HepG2 (cell line): Measurements from ENCODE around the gene AIF1. TPM values are rescaled to one million over a fixed set of nuclear protein-coding genes. Genes with fewer than 3 reads are reported as not detected.

Experiments
- AHDC1 ChIP-seq: sonication (generic); formaldehyde crosslinking; IDR thresholded peaks from 2 replicates; pipeline ENCODE4 v1.5.1; 2020; ENCODE audit warnings: mild to moderate bottlenecking, missing genetic modification reagents, borderline replicate concordance
- CEBPG ChIP-seq: IDR thresholded peaks from 2 replicates; pipeline ENCODE4 v1.6.1; 2016
- DNMT1 ChIP-seq: sonication (generic); formaldehyde crosslinking; IDR thresholded peaks from 2 replicates; pipeline ENCODE4 v1.5.1; 2020; ENCODE audit warnings: mild to moderate bottlenecking, missing genetic modification reagents
- MXI1 ChIP-seq: IDR thresholded peaks from 3 replicates; pipeline ENCODE4 v1.6.1; 2012; ENCODE audit warnings: low read depth, low read length, inconsistent platforms, borderline replicate concordance
- SETDB1 ChIP-seq: sonication (generic); formaldehyde crosslinking; IDR thresholded peaks from 2 replicates; pipeline ENCODE4 v1.5.1; 2020; ENCODE audit warnings: missing genetic modification reagents, mild to moderate bottlenecking, borderline replicate concordance
- TARDBP ChIP-seq: sonication (generic); formaldehyde crosslinking; IDR thresholded peaks from 2 replicates; pipeline ENCODE4 v1.8.0; 2022; ENCODE audit warnings: mild to moderate bottlenecking, missing genetic modification reagents
- ZNF12 ChIP-seq: sonication (generic); formaldehyde crosslinking; IDR thresholded peaks from 2 replicates; pipeline ENCODE4 v1.5.0; 2020; ENCODE audit warnings: missing genetic modification reagents
- ZNF160 ChIP-seq: sonication (generic); formaldehyde crosslinking; IDR thresholded peaks from 2 replicates; pipeline ENCODE4 v1.8.0; 2022; ENCODE audit warnings: mild to moderate bottlenecking, inconsistent platforms, missing genetic modification reagents
- ZNF230 ChIP-seq: sonication (generic); formaldehyde crosslinking; IDR thresholded peaks from 2 replicates; pipeline ENCODE4 v1.4.0; 2020; ENCODE audit warnings: mild to moderate bottlenecking, missing genetic modification reagents
- ZNF24 ChIP-seq: fragments of 450-650 bp; IDR thresholded peaks from 2 replicates; pipeline ENCODE4 v1.6.1; 2017; ENCODE audit warnings: antibody characterized with exemption, mild to moderate bottlenecking
- ZNF451 ChIP-seq: sonication (generic); formaldehyde crosslinking; IDR thresholded peaks from 2 replicates; pipeline ENCODE4 v1.5.0; 2020; ENCODE audit warnings: mild to moderate bottlenecking, missing genetic modification reagents
- ZNF768 ChIP-seq: sonication (generic); formaldehyde crosslinking; IDR thresholded peaks from 2 replicates; pipeline ENCODE4 v1.4.0; 2020; ENCODE audit warnings: missing genetic modification reagents
- ZNF850 ChIP-seq: sonication (generic); formaldehyde crosslinking; conservative IDR thresholded peaks from 2 replicates; pipeline ENCODE4 v1.9.0; 2021; ENCODE audit warnings: mild to moderate bottlenecking, missing genetic modification reagents
- ZNF883 ChIP-seq: sonication (generic); formaldehyde crosslinking; IDR thresholded peaks from 2 replicates; pipeline ENCODE4 v1.5.1; 2020; ENCODE audit warnings: mild to moderate bottlenecking, missing genetic modification reagents; ENCODE audit errors: not compliant biosample characterization
- ZNF891 ChIP-seq: sonication (generic); formaldehyde crosslinking; IDR thresholded peaks from 2 replicates; pipeline ENCODE4 v1.5.0; 2020; ENCODE audit warnings: mild to moderate bottlenecking, missing genetic modification reagents
- ZSCAN12 ChIP-seq: sonication (generic); formaldehyde crosslinking; IDR thresholded peaks from 2 replicates; pipeline ENCODE4 v1.9.0; 2021; ENCODE audit warnings: mild to moderate bottlenecking, missing genetic modification reagents
- polyA plus RNA-seq, 8 experiments: library from polyadenylated mRNA; depleted of rRNA in 3 of 8; stranded (reverse) in 7 of 8; unstranded in 1 of 8; fragments of >200 nt; fragmentation: Illumina TruSeq in 4 of 8; extraction: Trizol in 4 of 8; gene quantifications; 2 replicates each; pipeline versions ENCODE4 v1.2.1 to v1.2.3, GENCODE V29; 2011 to 2016; ENCODE audit warnings: low read depth in 4 of 8, missing spikeins in 1 of 8, mixed read lengths in 1 of 8; ENCODE audit not compliant: insufficient read depth in 1 of 8
- total RNA-seq, 5 experiments: library from RNA; depleted of rRNA; stranded (reverse); fragments of >200 nt; fragmentation: Illumina TruSeq; extraction: Trizol; gene quantifications; 2 replicates each; pipeline ENCODE4 v1.2.3, GENCODE V29; 2016; ENCODE audit warnings: low read depth in 1 of 5
- TF ChIP-seq, protein P1 (sequence below): sonication (generic); formaldehyde crosslinking; IDR thresholded peaks from 2 replicates; pipeline ENCODE4 v1.4.0; 2020; ENCODE audit warnings: mild to moderate bottlenecking, low read depth, missing genetic modification reagents
- TF ChIP-seq, protein P2 (sequence below): sonication (generic); formaldehyde crosslinking; IDR thresholded peaks from 2 replicates; pipeline ENCODE4 v1.4.0; 2020; ENCODE audit warnings: mild to moderate bottlenecking, missing genetic modification reagents

Gene AIF1
- total and polyA plus RNA-seq, 2 of the 13 experiments (the other 11 are each of a cell fraction or from before 2014, with no cell fraction given), result 1.5 TPM; not detected in 1

GRCh38 chr6:31580807-31581433, 34.1 kb upstream of the AIF1 start (continued):
- TF ChIP-seq, protein P1, sequence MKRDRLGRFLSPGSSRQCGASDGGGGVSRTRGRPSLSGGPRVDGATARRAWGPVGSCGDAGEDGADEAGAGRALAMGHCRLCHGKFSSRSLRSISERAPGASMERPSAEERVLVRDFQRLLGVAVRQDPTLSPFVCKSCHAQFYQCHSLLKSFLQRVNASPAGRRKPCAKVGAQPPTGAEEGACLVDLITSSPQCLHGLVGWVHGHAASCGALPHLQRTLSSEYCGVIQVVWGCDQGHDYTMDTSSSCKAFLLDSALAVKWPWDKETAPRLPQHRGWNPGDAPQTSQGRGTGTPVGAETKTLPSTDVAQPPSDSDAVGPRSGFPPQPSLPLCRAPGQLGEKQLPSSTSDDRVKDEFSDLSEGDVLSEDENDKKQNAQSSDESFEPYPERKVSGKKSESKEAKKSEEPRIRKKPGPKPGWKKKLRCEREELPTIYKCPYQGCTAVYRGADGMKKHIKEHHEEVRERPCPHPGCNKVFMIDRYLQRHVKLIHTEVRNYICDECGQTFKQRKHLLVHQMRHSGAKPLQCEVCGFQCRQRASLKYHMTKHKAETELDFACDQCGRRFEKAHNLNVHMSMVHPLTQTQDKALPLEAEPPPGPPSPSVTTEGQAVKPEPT, result no peak
- TF ChIP-seq ZNF768 (CRISPR knock-in tag), result peak; percentile 78
- no peak for TF ChIP-seq ZNF24
- no peak for TF ChIP-seq ZNF12 (CRISPR knock-in tag)
- TF ChIP-seq, protein P2, sequence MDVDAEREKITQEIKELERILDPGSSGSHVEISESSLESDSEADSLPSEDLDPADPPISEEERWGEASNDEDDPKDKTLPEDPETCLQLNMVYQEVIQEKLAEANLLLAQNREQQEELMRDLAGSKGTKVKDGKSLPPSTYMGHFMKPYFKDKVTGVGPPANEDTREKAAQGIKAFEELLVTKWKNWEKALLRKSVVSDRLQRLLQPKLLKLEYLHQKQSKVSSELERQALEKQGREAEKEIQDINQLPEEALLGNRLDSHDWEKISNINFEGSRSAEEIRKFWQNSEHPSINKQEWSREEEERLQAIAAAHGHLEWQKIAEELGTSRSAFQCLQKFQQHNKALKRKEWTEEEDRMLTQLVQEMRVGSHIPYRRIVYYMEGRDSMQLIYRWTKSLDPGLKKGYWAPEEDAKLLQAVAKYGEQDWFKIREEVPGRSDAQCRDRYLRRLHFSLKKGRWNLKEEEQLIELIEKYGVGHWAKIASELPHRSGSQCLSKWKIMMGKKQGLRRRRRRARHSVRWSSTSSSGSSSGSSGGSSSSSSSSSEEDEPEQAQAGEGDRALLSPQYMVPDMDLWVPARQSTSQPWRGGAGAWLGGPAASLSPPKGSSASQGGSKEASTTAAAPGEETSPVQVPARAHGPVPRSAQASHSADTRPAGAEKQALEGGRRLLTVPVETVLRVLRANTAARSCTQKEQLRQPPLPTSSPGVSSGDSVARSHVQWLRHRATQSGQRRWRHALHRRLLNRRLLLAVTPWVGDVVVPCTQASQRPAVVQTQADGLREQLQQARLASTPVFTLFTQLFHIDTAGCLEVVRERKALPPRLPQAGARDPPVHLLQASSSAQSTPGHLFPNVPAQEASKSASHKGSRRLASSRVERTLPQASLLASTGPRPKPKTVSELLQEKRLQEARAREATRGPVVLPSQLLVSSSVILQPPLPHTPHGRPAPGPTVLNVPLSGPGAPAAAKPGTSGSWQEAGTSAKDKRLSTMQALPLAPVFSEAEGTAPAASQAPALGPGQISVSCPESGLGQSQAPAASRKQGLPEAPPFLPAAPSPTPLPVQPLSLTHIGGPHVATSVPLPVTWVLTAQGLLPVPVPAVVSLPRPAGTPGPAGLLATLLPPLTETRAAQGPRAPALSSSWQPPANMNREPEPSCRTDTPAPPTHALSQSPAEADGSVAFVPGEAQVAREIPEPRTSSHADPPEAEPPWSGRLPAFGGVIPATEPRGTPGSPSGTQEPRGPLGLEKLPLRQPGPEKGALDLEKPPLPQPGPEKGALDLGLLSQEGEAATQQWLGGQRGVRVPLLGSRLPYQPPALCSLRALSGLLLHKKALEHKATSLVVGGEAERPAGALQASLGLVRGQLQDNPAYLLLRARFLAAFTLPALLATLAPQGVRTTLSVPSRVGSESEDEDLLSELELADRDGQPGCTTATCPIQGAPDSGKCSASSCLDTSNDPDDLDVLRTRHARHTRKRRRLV, result peak; percentile 46; the same call in 1 of the 2 replicates
- peak; percentile 55; the same call in 1 of the 2 replicates for TF ChIP-seq TARDBP (CRISPR knock-in tag)
- peak; percentile 62 for TF ChIP-seq ZNF883 (CRISPR knock-in tag)
- TF ChIP-seq AHDC1, result no peak
- TF ChIP-seq ZNF891, result peak; percentile 87
- no peak for TF ChIP-seq SETDB1 (CRISPR knock-in tag)
- no peak for TF ChIP-seq CEBPG
- peak; percentile 66; the same call in 1 of the 2 replicates for TF ChIP-seq ZNF230
- 0 out of 2 replicates have a peak, but pooled peaks have one; percentile 55 for TF ChIP-seq DNMT1 (CRISPR knock-in tag)
- TF ChIP-seq ZNF451 (CRISPR knock-in tag), result peak; percentile 38; the same call in 1 of the 2 replicates
- peak; percentile 27; the same call in 1 of the 2 replicates for TF ChIP-seq ZNF160 (CRISPR knock-in tag)
- TF ChIP-seq MXI1, result peak; percentile 63; the same call in 2 of the 3 replicates
- TF ChIP-seq ZNF850 (CRISPR knock-in tag), result 0 out of 2 replicates have a peak, but pooled peaks have one; percentile 16
- TF ChIP-seq ZSCAN12 (CRISPR knock-in tag), result no peak
